ENCODE data around the gene SEMA5A.

SEMA5A gene

DNA sequence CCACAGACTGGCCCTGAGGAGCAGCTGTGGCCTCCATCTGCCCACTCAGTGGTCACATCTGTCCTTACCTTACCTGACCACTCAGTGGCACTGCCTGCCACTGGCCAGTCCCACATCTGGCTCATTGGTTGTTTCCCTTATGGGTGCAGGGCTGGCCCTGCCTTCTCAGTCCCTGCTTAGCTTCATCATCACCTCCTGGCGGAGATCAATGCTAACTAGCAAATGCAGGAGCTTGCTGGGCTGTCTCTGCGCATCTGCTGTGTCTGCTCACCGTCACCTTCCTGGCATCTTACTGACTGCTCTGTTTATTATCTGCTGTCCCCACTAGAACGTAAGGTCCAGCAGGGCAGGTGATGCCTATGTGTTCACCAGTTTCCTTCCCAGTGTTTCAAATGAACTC lies 356.9 kb downstream of the SEMA5A start:
- TF ChIP-seq, protein P1, sequence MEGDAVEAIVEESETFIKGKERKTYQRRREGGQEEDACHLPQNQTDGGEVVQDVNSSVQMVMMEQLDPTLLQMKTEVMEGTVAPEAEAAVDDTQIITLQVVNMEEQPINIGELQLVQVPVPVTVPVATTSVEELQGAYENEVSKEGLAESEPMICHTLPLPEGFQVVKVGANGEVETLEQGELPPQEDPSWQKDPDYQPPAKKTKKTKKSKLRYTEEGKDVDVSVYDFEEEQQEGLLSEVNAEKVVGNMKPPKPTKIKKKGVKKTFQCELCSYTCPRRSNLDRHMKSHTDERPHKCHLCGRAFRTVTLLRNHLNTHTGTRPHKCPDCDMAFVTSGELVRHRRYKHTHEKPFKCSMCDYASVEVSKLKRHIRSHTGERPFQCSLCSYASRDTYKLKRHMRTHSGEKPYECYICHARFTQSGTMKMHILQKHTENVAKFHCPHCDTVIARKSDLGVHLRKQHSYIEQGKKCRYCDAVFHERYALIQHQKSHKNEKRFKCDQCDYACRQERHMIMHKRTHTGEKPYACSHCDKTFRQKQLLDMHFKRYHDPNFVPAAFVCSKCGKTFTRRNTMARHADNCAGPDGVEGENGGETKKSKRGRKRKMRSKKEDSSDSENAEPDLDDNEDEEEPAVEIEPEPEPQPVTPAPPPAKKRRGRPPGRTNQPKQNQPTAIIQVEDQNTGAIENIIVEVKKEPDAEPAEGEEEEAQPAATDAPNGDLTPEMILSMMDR (IDR thresholded peaks at IDR 0.05; ENCODE audit: insufficient read depth, missing control alignments): no peak
- DNase-seq (ENCODE audit: insufficient read length, low spot score) (no peak), FAIRE-seq (no peak)

DNA sequence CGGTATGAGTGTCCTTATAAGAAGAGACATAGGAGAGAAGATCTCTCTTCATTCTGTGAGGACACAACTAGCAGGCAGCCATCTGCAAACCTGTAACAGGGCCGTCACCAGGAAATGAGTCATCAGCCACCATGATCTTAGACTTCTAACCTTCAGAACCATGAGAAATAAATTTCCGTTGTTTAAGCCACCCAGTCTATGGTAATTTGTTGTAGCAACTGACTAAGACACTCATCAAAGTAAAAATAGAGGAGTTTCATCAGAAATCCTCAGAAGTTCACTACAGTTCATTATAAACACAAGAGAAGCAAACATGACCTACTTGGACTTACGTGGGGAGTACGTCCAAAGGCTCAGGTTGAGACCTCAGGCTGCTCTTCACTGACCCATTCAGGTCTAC lies 357.7 kb downstream of the SEMA5A start:
- TF ChIP-seq, protein P1 (IDR thresholded peaks at IDR 0.05; ENCODE audit: insufficient read depth, missing control alignments): no peak
- DNase-seq (ENCODE audit: insufficient read length, low spot score) (no peak), FAIRE-seq (no peak)

DNA sequence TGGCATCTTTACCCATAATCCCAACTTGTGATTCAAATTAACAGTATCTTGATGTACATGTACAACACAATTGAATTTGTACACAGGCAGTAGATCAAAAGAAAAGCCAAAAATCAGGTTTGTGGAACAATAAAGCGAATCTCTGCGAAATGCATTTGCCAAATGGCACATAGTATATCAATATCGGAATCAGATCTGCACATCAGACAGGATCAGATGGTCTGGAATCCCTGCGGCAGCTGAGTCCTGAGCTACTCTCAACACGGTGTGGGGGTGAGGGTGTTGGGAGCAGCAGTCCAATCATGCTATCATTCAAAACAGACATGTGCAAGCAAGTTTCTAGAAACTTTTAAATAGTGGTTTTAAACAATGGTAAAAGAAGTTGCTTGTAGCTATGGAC lies 358.3 kb downstream of the SEMA5A start:
- DNase-seq (ENCODE audit: insufficient read length, low spot score) (no peak), FAIRE-seq (no peak)
- TF ChIP-seq, protein P1 (IDR thresholded peaks at IDR 0.05; ENCODE audit: insufficient read depth, missing control alignments): no peak

DNA sequence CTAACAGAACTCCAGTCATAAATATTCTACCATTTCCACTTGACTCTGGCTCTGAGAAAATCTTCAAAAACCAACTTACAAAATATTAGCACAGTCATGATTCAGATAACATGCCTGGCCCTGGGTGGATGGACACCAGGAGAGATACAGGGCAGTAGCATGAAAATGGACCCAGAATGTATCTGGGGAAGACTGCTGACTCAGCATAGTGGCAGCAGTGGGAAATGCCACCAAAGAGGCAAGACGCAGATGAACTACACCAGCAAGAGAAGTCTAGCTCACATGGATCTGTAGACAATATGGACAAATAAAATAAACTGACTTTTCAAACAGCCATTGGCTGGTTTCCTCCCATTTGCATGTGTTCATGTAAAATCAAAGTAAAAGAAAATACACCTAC lies 359.8 kb downstream of the SEMA5A start:
- FAIRE-seq (no peak), DNase-seq (ENCODE audit: insufficient read length, low spot score) (no peak)
- TF ChIP-seq, protein P1 (IDR thresholded peaks at IDR 0.05; ENCODE audit: insufficient read depth, missing control alignments): no peak

DNA sequence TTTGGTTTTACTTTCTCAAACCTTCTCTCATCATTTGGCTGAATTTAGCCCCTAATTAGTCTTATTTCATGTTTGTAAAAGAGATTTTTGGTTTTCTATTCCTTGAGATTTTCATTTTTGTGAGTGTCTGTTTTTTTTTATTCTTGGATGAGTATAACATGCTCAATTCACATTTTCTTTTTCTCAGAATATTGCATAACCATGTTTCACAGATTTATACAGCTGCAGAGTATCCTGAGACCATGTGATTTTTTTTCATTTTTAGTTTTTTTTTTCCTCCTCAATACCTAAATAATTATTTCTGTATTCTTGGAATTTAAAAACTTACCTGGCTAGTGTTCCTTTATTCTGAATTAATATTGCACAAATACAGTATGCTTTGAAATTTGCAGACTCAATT lies 361.9 kb downstream of the SEMA5A start:
- DNase-seq (ENCODE audit: insufficient read length, low spot score): no peak
- no peak for FAIRE-seq
- TF ChIP-seq, protein P1 (IDR thresholded peaks at IDR 0.05; ENCODE audit: insufficient read depth, missing control alignments): no peak

DNA sequence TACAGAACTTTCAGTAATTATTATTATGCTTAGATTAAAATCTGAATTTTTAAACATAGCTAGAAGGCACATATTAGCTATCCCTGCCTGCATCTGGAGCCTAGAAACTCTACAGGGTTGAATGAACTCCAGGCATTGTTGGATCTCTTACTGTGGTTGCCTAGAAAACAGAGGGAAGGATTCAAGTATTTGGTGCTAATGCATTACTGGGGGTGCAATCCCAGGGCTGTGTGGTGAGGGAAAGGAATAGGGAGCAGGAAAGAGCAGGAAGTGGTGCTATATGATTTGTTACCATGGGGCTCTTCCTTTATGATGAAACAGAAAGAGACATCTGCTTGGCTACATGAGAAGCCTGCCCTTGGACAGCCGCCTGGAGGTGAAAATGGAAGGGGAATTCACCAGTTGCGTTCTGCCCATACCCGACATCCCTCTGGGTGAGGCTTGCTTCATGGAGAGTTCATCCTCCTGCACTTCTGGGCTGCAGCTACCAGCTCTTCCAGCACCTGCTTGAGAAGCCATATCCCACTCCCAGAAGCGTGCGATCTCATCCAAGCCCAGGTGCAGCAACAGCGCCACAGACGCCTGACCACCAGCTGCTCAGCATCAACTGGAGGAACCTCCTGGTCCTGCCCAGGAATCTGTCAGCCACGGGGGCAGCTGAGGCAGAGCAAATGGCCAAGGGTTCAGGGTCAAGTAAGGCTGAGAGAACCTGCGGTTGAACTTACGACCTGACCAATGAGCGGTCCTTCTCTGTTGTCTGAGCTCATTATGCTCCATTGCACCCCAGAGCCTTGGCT lies 362.8 kb downstream of the SEMA5A start:
- DNase-seq (ENCODE audit: insufficient read length, low spot score) (no peak), FAIRE-seq (no peak)
- TF ChIP-seq, protein P1 (IDR thresholded peaks at IDR 0.05; ENCODE audit: insufficient read depth, missing control alignments): no peak

DNA sequence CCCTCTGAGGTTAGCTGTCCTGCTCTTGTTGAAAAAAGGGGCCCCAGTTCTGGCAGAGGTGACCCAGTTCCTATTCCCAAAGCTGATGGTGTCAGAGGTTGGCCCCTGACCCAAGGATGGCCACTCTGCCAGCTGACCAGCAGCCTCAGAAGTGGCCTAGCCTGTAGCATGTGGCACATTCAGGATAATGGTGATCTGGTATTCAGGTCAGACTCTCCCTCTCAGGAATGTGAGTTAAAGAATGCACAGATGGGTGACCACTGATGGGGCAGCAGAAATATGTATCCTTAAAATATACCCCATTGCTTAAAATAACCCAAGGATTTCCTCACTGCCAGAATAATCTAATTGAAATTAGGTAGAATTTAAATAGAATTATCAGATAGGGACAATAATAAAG lies 369.2 kb downstream of the SEMA5A start:
- DNase-seq (ENCODE audit: insufficient read length, low spot score) (no peak), FAIRE-seq (no peak)
- TF ChIP-seq, protein P1 (IDR thresholded peaks at IDR 0.05; ENCODE audit: insufficient read depth, missing control alignments): no peak

Measured in D721Med (cell line).